GM21360 (cell line): ENCODE data around the gene RPS6KA1.
"Not testable (repeated sequence)": the region's sequence is repeated elsewhere in the genome, so short reads cannot be mapped to it uniquely, and the experiment has no call there.

Experiments
- ATAC-seq: cut with Tn5 transposase; IDR thresholded peaks from one replicate; pipeline ENCODE4 v1.9.1; 2021; ENCODE audit warnings: mild to moderate bottlenecking, moderate library complexity; ENCODE audit not compliant: unreplicated experiment

Gene RPS6KA1

DNA sequence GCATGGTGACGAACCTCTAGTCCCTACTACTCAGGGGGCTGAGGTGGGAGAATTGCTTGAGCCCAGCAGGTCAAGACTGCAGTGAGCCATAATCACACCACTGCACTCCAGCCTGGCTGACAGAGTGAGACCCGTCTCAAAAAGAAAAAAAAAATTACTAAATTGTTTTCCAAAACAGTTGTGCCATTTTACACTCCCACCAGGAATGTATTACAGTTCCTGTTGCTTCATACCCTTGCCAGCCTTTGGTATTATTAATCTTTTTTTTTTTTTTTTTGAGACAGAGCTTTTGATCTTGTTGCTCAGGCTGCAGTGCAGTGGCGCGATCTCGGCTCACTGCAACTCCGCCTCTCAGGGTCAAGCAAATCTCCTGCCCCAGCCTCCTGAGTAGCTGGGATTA is 55.9 kb downstream of the RPS6KA1 start:
- no peak for ATAC-seq

DNA sequence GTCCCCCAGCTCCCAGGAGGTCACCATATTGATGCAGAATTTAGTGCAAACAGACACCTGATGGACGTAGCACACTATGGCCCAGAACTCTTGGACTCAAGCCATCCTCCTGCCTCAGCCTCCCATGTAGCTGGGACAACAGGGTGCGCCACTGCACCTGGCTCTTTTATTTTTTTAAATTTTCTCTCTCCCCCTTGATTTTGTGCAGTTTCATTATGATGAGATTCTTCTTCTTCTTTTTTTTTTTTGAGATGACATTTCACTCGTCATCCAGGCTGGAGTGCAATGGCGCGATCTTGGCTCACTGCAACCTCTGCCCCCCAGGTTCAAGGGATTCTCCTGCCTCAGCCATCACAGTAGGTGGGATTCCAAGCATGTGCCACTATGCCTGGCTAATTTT is 63.8 kb downstream of the RPS6KA1 start:
- ATAC-seq, result no peak

DNA sequence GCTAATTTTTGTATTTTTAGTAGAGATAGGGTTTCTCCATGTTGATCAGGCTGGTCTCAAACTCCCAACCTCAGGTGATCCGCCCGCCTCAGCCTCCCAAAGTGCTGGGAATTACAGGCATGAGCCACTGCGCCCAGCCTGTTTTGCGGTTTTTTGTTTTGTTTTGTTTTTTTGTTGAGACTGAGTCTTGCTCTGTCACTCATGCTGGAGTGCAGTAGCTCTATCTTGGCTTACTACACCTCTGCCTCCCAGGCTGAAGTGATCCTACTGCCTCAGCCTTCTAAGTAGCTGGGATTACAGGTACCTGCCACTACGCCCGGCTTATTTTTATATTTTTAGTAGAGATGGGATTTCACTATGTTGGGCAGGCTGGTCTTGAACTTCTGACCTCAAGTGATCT is 65.0 kb downstream of the RPS6KA1 start:
- ATAC-seq, result not testable (repeated sequence)

DNA sequence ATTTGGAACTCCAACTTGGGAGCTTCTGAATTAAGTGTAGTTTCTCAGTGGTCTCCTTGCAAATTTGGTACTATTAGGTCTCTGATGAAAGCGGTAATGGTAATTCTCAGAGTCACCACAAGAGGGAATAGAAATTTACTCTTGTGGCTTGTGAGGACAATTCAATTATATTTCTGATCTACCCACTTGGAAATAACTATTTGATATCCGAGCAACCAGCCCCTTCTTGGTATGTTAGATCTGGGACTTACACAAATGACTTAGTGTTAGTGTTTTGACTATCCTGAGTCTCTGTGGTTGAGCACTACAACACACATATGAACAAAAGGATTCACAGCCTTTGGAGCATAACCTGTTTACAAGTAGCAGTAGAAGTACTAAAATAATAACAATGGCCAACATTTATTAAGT is 68.1 kb downstream of the RPS6KA1 start:
- no peak for ATAC-seq

DNA sequence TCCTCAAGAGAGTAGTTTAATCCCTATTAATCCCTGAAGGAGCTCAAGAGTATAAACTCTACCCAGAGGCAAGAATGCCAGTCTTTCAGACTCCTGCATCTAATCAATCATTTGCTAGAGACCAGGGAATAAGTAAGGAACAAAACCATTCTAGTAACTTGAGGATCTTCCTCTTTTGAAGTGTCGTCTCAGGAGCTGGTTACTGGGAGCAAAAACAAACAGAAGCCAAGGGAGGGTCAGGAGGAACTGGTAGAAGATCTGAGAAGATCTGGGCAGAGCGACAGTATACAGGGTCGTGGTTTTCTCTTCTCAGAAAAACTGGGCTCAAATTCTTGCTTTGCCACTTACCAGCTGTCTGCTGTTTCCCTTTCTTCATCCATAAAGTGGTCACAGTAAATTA is 69.3 kb downstream of the RPS6KA1 start:
- ATAC-seq, result no peak

DNA sequence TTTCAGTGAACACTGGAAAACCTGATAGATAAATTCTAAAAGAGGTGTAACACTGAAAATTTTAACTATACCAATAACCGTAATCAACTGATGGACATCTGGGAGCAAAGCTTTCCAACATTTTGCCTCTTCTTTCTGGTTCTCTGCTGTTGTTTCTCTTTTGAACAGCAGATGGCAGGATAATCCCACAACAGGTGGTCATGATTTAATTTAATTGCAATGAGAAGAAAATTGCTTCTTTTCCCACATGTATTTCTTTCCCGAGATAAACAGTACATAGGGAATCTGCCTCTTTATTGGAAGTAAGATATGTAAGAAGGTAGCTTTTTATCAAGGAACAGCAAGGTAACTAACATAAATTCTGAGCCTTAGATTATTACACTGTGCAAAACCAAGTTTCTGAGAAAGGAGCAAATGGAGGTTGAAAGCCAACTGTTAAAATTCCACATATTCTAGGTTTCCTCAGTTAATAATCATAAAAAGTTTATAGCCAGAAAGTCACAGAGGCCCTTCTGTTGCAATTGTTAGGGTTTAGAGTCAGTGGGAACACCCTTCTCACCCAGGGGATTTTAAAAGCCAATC is 72.9 kb downstream of the RPS6KA1 start:
- ATAC-seq, result no peak

DNA sequence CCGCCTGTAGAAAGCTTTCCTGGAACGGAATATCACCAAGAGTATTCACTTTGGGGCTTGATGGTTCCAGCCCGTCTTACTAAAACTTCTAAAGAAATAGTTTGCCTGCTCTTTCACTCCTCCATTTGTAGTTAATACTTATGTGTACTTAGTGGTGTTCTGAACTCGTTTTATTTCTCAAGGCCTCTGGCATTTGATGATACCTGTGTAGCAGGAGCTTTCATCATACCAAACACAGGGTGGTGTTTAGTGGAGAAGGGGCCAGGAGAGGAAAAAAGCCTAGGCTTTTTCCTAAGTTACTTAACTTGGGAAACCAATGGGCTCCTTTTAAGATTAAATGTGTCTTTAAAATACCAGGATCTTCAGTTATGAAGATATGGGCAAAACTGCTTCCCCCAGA is 74.3 kb downstream of the RPS6KA1 start:
- ATAC-seq, result no peak

DNA sequence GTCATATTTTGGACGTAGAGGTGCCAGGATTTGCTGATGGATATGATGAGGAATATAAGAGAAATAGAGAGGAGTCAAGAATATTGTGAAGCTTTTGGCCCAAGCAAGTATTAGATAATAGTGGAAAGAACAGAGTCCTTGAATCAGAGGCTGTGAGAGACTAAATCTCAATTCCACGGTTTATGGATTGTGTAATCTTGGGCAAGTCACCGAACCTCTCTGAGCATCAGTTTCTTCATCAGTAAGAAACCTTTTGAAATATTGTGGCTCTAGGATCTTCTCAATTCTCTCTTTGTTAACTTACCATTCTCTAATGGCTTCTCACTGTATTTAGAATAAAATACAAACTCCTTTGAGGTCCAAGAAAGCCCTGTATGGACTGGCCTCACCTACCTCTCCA is 77.6 kb downstream of the RPS6KA1 start:
- ATAC-seq, result no peak

DNA sequence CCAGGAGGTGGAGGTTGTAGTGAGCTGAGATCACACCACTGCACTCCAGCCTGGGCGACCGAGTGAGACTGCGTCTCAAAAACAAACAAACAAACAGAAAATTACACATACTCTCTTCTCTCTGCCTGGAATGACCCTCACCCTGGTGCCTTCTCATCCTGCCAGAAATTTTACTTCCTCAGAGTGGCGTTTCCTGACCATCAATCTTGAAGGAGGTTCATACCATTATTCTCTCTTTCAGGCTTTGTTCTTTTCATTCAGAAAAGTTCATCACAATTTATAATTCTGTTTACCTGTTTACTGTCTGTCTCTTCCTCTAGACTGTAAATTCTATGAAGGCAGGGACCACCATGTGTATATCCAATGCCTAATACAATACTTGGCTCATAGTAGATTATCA is 79.3 kb downstream of the RPS6KA1 start:
- ATAC-seq, result no peak

DNA sequence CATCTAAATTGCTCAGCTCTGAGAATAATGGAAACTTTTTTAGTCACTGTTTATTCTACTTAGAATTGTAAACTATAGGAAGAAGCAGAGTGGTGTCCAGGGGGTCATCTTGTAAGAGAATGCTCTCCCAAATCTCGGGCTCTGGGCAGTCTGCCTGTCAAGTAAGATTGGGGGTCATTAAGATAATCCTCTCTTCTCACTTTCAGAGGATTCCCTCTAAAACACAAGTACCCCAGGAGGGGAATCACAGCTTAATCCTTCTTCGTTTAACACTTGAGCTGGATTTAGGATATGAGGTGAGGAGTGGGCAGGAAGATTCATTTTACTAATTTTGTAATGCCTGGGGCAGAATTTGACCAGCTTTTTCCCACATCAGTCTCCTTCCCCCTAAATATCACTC is 81.2 kb downstream of the RPS6KA1 start:
- no peak for ATAC-seq

DNA sequence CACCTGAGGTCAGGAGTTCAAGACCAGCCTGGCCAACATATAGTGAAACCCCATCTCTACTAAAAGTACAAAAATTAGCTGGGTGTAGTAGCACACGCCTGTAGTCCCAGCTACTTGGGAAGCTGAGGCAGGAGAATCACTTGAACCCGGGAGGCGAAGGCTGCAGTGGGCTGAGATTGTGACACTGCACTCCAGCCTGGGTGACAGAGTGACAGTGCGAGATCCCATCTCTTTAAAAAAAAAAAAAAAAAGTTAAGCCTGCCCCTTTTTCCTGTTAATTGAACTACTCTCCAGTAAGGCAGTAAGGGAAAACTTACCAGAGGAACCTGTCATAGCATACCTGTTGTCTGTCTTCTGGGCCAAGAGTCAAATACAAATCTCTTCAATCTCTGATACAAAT is 83.1 kb downstream of the RPS6KA1 start:
- ATAC-seq, result not testable (repeated sequence)

DNA sequence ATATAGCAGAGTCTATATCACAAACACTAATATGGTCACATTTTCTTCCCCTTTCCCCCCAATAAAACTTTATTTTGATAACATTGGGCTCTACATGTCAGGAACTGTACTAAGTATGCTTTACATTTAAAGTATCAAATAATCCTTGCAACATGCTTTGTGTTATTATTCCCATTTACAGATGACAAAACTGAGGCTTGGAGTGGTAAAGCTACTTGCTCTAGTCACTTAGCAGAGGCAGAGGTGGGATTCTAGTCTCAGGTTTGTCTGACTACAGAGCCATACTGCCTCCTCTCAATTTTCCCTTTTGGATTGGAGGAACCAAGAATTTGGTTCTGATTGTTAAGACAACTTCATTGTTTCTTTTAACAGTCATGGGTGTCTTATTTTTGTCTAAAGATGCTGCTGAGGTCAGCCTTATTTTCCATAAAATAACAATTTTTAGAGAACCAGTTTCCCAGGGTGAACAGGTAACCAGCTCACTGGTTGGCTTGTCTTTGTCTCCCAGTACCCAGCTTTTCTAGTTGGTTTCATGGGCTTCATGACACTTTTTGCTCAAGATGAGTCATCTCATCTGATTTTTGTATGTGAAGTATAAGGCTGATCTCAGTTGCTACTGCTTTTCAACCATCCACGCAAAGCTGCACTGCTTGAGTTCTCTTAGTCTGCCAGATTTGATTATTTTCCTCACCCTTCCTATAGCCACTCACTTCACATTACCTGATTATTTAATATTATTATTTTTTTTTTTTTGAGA is 85.3 kb downstream of the RPS6KA1 start:
- no peak for ATAC-seq

DNA sequence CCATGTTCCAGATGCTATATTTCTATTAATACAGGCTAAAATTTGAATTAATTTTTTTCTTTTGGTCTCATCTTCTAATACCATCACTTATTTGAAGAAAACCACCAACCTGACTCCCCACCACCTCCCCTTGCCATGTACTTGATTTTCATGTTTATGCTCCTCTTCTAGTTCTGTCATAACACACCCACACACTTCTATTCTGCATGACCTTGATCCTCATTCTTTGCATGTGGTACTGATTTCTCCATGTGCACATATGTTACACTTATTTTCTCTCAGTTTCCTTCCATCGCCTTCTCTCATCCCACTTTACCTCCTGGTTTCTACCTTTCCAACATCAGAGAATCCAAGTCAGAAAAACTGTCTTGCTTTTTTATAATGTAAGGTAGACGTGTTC is 87.3 kb downstream of the RPS6KA1 start:
- no peak for ATAC-seq

DNA sequence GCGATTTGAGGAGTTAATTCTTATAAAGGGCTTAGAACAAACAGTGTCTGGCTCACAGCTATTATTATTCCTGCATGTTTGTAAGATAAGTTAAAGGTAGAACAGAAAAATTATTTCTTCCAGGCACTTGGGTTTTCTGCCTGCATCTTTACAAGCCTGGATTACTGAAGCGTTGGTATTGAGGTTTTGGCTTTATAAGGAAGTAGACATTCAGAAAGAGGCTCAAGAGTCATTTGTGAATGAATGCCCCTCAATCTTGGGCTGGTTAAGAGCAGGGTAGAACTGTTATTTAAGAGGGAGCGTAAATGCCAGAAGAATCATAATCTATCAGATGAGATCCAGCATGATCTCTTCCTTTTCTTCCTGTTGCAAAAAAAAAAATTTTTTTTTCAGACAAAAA is 89.0 kb downstream of the RPS6KA1 start:
- no peak for ATAC-seq
